ENCODE measurements around the gene SNRNP70. TPM values are rescaled to one million over a fixed set of nuclear protein-coding genes. Genes with fewer than 3 reads are reported as not detected.

SNRNP70 gene
- total RNA-seq, 2 donors from 2014 or later, result 138 to 143 TPM

- peak; percentile 97 to 98 for DNase-seq
- intact Hi-C loops (cut with DNase I, micrococcal nuclease), result no loop called here
- peak; percentile 65 for ATAC-seq
Measured at GRCh38 chr19:49151267-49152118, 66.2 kb downstream of the SNRNP70 start.

GRCh38 chr19:49152119-49152550 is 66.9 kb downstream of the SNRNP70 start:
- no peak for ATAC-seq
- intact Hi-C loops (cut with DNase I, micrococcal nuclease), result no loop called here

GRCh38 chr19:49153167-49153809 is 68.0 kb downstream of the SNRNP70 start:
- DNase-seq (no peak), ATAC-seq (no peak)
- intact Hi-C loops (cut with DNase I, micrococcal nuclease), result no loop called here

More at GRCh38 chr19:49152119-49152550, 66.9 kb downstream of the SNRNP70 start:
- DNase-seq, result no peak

GRCh38 chr19:49154279-49154678 is 69.0 kb downstream of the SNRNP70 start:
- ATAC-seq (no peak), DNase-seq (no peak)
- intact Hi-C loops (cut with DNase I, micrococcal nuclease), result no loop called here

GRCh38 chr19:49155005-49155819 is 70.0 kb downstream of the SNRNP70 start, which contains the start of gene HRC:
Gene HRC, minus strand, starts transcription at chr19:49155396. Its CDS starts 159 bp downstream, at chr19:49155237.
- intact Hi-C loops (cut with DNase I, micrococcal nuclease), result no loop called here
- DNase-seq (no peak), ATAC-seq (no peak)

GRCh38 chr19:49155820-49156346 is 70.6 kb downstream of the SNRNP70 start:
- DNase-seq, result no peak
- no peak for ATAC-seq
- intact Hi-C loops (cut with DNase I, micrococcal nuclease), result no loop called here

- intact Hi-C loops (cut with DNase I, micrococcal nuclease), result no loop called here
- DNase-seq (peak; percentile 94 to 97), ATAC-seq (peak; percentile 80)
Measured at GRCh38 chr19:49157445-49158224, 72.4 kb downstream of the SNRNP70 start, which contains the start of gene TRPM4. Gene TRPM4, plus strand, starts transcription at chr19:49157792. Its CDS starts 75 bp downstream, at chr19:49157867.

Other genes with a start within 250 kb of the SNRNP70 start
- gene HSD17B14, start 249.0 kb upstream of the SNRNP70 start, total RNA-seq, result 1 to 10 TPM; 3.3 to 4.6 TPM
- 1 to 10 TPM; 4.3 to 8.6 TPM for gene PLEKHA4, start 216.8 kb upstream of the SNRNP70 start, total RNA-seq
- gene PPP1R15A, start 213.0 kb upstream of the SNRNP70 start, total RNA-seq, result 10 to 100 TPM; 39.4 to 40.4 TPM
- gene TULP2, start 186.7 kb upstream of the SNRNP70 start, total RNA-seq, result not detected
- 100 to 1,000 TPM; 207 to 210 TPM for gene NUCB1, start 185.1 kb upstream of the SNRNP70 start, total RNA-seq
- under 1 TPM in 1 of 2 donors, not detected in 1; 0.56 TPM for gene DHDH, start 151.8 kb upstream of the SNRNP70 start, total RNA-seq
- 100 to 1,000 TPM; 128 to 174 TPM for gene BAX, start 130.6 kb upstream of the SNRNP70 start, total RNA-seq
- gene FTL, start 120.1 kb upstream of the SNRNP70 start, total RNA-seq, result 1,000 to 10,000 TPM in 1 of 2 donors, 100 to 1,000 TPM in 1; 931 to 1,901 TPM
- 10 to 100 TPM; 41.4 to 48.6 TPM for gene GYS1, start 92.1 kb upstream of the SNRNP70 start, total RNA-seq
- gene RUVBL2, start 91.6 kb upstream of the SNRNP70 start, total RNA-seq, result 10 to 100 TPM; 47.9 to 56.7 TPM
- gene LHB, start 68.4 kb upstream of the SNRNP70 start, total RNA-seq, result not detected
- gene CGB3, start 61.1 kb upstream of the SNRNP70 start, total RNA-seq, result not detected
- gene CGB2, start 53.6 kb upstream of the SNRNP70 start, total RNA-seq, result not detected
- not detected for gene CGB1, start 48.6 kb upstream of the SNRNP70 start, total RNA-seq
- not detected for gene CGB5, start 41.6 kb upstream of the SNRNP70 start, total RNA-seq
- not detected for gene CGB8, start 36.3 kb upstream of the SNRNP70 start, total RNA-seq
- gene CGB7, start 27.7 kb upstream of the SNRNP70 start, total RNA-seq, result not detected
- gene NTF4, start 20.6 kb upstream of the SNRNP70 start, total RNA-seq, result not detected
- not detected for gene KCNA7, start 12.8 kb upstream of the SNRNP70 start, total RNA-seq
- gene LIN7B, start 28.9 kb downstream of the SNRNP70 start, total RNA-seq, result 10 to 100 TPM in 1 of 2 donors, 1 to 10 TPM in 1; 8.8 to 11.4 TPM
- gene C19orf73, start 33.7 kb downstream of the SNRNP70 start, total RNA-seq, result 1 to 10 TPM; 1.8 to 2.0 TPM
- 10 to 100 TPM; 21.8 to 24.2 TPM for gene PPFIA3, start 34.1 kb downstream of the SNRNP70 start, total RNA-seq
- gene HRC, start 69.9 kb downstream of the SNRNP70 start, total RNA-seq, result 1 to 10 TPM; 1.2 to 1.3 TPM
- 100 to 1,000 TPM; 244 to 291 TPM for gene TRPM4, start 72.3 kb downstream of the SNRNP70 start, total RNA-seq
- under 1 TPM; 0.43 to 0.50 TPM for gene SLC6A16, start 239.7 kb downstream of the SNRNP70 start, total RNA-seq
- 1 to 10 TPM; 5.6 to 9.6 TPM for gene CD37, start 250.0 kb downstream of the SNRNP70 start, total RNA-seq

Data from left colon (tissue), 2 donors.